ENCODE results near the gene ZMYM5. TPM values are rescaled to one million over a fixed set of nuclear protein-coding genes. Genes with fewer than 3 reads are reported as not detected.

The ZMYM5 gene
- total RNA-seq, 1 experiment from 2014 or later, result 27.9 TPM

- Histone ChIP-seq H3K4me1 (ENCODE audit: low read length) (peaks cover 11% of the 10 kb centered on the region), H3K9ac (ENCODE audit: low read length) (no peak overlapping the region), H3K4me3 (ENCODE audit: low read length) (no peak overlapping the region), H3K9me2 (replicated peaks; ENCODE audit: insufficient read depth, low read length) (no peaks in the 10 kb centered on the region), H3K4me2 (ENCODE audit: low read depth, low read length, poor library complexity, severe bottlenecking) (no peak overlapping the region), H4K20me1 (ENCODE audit: insufficient read depth, low read depth, low read length) (no peaks in the 10 kb centered on the region), H2AFZ (ENCODE audit: low read length) (no peak overlapping the region), H3K27me3 (ENCODE audit: low read length) (no peaks in the 10 kb centered on the region), H3K9me3 (ENCODE audit: low read length) (no peaks in the 10 kb centered on the region), H3K79me2 (ENCODE audit: low read length) (peaks cover 85% of the 10 kb centered on the region), H3K36me3 (ENCODE audit: insufficient read depth, low read length) (peaks cover 27% of the 10 kb centered on the region; the same call in 1 of the 2 replicates), H3K27ac (ENCODE audit: low read length) (no peak overlapping the region)
- no peak for DNase-seq
Observed at GRCh38 chr13:19845758-19846157, 17.7 kb downstream of the ZMYM5 start.

DNA sequence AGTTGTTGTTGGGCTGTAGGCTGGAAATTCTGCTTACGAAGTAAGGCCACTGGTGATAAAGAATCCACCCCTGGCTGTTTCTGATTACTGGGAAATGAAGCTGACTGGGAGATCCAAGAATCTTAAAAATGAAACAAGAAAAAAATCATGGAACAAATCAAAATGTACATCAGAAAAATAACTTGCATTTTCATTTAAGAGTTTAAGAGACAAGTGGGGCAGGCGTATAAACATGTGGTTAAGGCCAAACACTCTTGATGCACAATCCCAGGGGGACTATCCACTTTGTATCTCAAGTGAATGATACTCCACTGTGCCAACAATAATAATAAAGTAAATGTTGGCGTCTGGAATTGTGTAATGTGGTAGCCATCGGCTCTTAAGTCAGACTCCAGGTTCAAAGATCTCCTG, 24.6 kb downstream of the ZMYM5 start:
- H3K9me3 ChIP-seq (ENCODE audit: low read length), result no peaks in the 10 kb centered on the region
- no peak overlapping the region for H3K4me2 ChIP-seq (ENCODE audit: low read depth, low read length, poor library complexity, severe bottlenecking)
- H3K4me3 ChIP-seq (ENCODE audit: low read length), result no peak overlapping the region
- H3K36me3 ChIP-seq (ENCODE audit: insufficient read depth, low read length), result peaks cover 31% of the 10 kb centered on the region
- DNase-seq, result no peak
- H3K27ac ChIP-seq (ENCODE audit: low read length), result no peak overlapping the region
- H4K20me1 ChIP-seq (ENCODE audit: insufficient read depth, low read depth, low read length), result no peaks in the 10 kb centered on the region
- no peaks in the 10 kb centered on the region for H3K4me1 ChIP-seq (ENCODE audit: low read length)
- H3K79me2 ChIP-seq (ENCODE audit: low read length), result peaks cover 48% of the 10 kb centered on the region
- H3K9me2 ChIP-seq (replicated peaks; ENCODE audit: insufficient read depth, low read length), result no peaks in the 10 kb centered on the region
- no peak overlapping the region for H2AFZ ChIP-seq (ENCODE audit: low read length)
- no peaks in the 10 kb centered on the region for H3K27me3 ChIP-seq (ENCODE audit: low read length)
- no peak overlapping the region for H3K9ac ChIP-seq (ENCODE audit: low read length)

- Histone ChIP-seq H3K9me2 (replicated peaks; ENCODE audit: insufficient read depth, low read length) (no peaks in the 10 kb centered on the region), H3K9ac (ENCODE audit: low read length) (no peak overlapping the region), H3K9me3 (ENCODE audit: low read length) (no peaks in the 10 kb centered on the region), H4K20me1 (ENCODE audit: insufficient read depth, low read depth, low read length) (no peaks in the 10 kb centered on the region), H3K27ac (ENCODE audit: low read length) (no peak overlapping the region), H3K79me2 (ENCODE audit: low read length) (peaks cover 29% of the 10 kb centered on the region), H3K4me2 (ENCODE audit: low read depth, low read length, poor library complexity, severe bottlenecking) (no peak overlapping the region), H3K36me3 (ENCODE audit: insufficient read depth, low read length) (peaks cover 35% of the 10 kb centered on the region), H3K4me1 (ENCODE audit: low read length) (no peaks in the 10 kb centered on the region), H2AFZ (ENCODE audit: low read length) (no peak overlapping the region), H3K4me3 (ENCODE audit: low read length) (no peak overlapping the region), H3K27me3 (ENCODE audit: low read length) (no peaks in the 10 kb centered on the region)
- no peak for DNase-seq
Observed at GRCh38 chr13:19836472-19836871, 27.0 kb downstream of the ZMYM5 start.

DNA sequence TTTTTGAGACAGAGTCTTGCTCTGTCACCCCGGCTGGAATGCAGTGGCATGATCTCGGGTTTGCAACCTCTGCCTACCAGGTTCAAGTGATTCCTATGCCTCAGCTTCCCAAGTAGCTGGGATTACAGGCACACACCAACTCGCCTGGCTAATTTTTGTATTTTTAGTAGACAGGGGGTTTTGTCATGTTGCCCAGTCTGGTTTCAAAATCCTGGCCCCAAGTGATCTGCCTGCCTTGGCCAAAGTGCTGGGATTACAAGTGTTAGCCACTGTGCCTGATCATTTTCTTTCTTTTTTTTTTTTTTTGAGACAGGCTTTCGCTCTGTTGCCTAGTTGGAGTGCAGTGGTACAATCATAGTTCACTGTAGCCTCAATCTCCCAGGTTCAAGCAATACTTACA, 28.7 kb downstream of the ZMYM5 start:
- Histone ChIP-seq H3K9me2 (replicated peaks; ENCODE audit: insufficient read depth, low read length) (no peaks in the 10 kb centered on the region), H3K4me2 (ENCODE audit: low read depth, low read length, poor library complexity, severe bottlenecking) (no peak overlapping the region), H3K9ac (ENCODE audit: low read length) (no peak overlapping the region), H3K27me3 (ENCODE audit: low read length) (no peaks in the 10 kb centered on the region), H4K20me1 (ENCODE audit: insufficient read depth, low read depth, low read length) (no peaks in the 10 kb centered on the region), H3K27ac (ENCODE audit: low read length) (no peak overlapping the region), H2AFZ (ENCODE audit: low read length) (no peak overlapping the region), H3K36me3 (ENCODE audit: insufficient read depth, low read length) (peaks cover 29% of the 10 kb centered on the region), H3K4me3 (ENCODE audit: low read length) (no peak overlapping the region), H3K79me2 (ENCODE audit: low read length) (peaks cover 19% of the 10 kb centered on the region), H3K9me3 (ENCODE audit: low read length) (no peaks in the 10 kb centered on the region), H3K4me1 (ENCODE audit: low read length) (no peaks in the 10 kb centered on the region)
- no peak for DNase-seq

GRCh38 chr13:19822673-19823072, 40.8 kb downstream of the ZMYM5 start:
- Histone ChIP-seq H3K36me3 (ENCODE audit: insufficient read depth, low read length) (peaks cover 26% of the 10 kb centered on the region; the same call in 1 of the 2 replicates), H3K4me3 (ENCODE audit: low read length) (no peak overlapping the region), H3K9ac (ENCODE audit: low read length) (no peak overlapping the region), H2AFZ (ENCODE audit: low read length) (no peak overlapping the region), H3K79me2 (ENCODE audit: low read length) (peaks cover 37% of the 10 kb centered on the region; the same call in 1 of the 2 replicates), H4K20me1 (ENCODE audit: insufficient read depth, low read depth, low read length) (no peaks in the 10 kb centered on the region), H3K9me2 (replicated peaks; ENCODE audit: insufficient read depth, low read length) (no peaks in the 10 kb centered on the region), H3K4me2 (ENCODE audit: low read depth, low read length, poor library complexity, severe bottlenecking) (no peak overlapping the region), H3K27ac (ENCODE audit: low read length) (no peak overlapping the region), H3K27me3 (ENCODE audit: low read length) (no peaks in the 10 kb centered on the region), H3K4me1 (ENCODE audit: low read length) (no peaks in the 10 kb centered on the region), H3K9me3 (ENCODE audit: low read length) (no peaks in the 10 kb centered on the region)
- no peak for DNase-seq

DNA sequence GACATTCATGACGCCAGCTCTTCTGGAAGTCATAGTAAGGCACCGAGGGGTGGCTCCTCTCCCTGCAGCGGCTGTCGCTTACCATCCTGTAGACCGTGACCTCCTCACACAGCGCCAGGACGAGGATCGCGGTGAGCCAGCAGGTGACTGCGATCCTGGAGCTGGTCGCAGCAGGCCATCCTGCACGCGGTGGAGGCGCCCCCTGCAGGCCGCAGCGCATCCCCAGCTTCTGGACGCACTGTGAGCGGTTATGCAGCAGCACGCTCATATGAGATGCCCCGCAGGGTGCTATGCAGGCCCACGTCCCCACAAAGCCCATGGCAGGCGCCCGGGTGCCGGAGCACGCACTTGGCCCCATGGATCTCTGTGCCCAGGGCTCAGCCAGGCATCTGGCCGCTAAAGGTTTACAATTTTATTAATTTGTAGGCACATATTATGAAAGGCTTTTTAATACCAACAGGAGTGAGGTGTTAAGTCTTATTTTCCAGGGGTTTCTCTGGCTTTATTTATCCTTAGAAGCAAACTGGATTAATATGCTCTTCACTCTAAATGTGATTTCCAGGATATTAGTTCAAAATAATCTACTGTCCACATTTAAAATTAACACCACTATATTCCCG, 45.1 kb downstream of the ZMYM5 start:
- Histone ChIP-seq H3K27ac (ENCODE audit: low read length) (no peak overlapping the region), H3K9me3 (ENCODE audit: low read length) (no peaks in the 10 kb centered on the region), H3K4me1 (ENCODE audit: low read length) (no peaks in the 10 kb centered on the region), H3K27me3 (ENCODE audit: low read length) (no peaks in the 10 kb centered on the region), H3K9me2 (replicated peaks; ENCODE audit: insufficient read depth, low read length) (no peaks in the 10 kb centered on the region), H3K79me2 (ENCODE audit: low read length) (peaks cover 24% of the 10 kb centered on the region; the same call in 1 of the 2 replicates), H3K9ac (ENCODE audit: low read length) (no peak overlapping the region), H3K4me3 (ENCODE audit: low read length) (no peak overlapping the region), H4K20me1 (ENCODE audit: insufficient read depth, low read depth, low read length) (no peaks in the 10 kb centered on the region), H3K4me2 (ENCODE audit: low read depth, low read length, poor library complexity, severe bottlenecking) (no peak overlapping the region), H3K36me3 (ENCODE audit: insufficient read depth, low read length) (peaks cover 9% of the 10 kb centered on the region; the same call in 1 of the 2 replicates), H2AFZ (ENCODE audit: low read length) (no peak overlapping the region)
- peak; percentile 52 for DNase-seq

- H3K79me2 ChIP-seq (ENCODE audit: low read length), result peaks cover 19% of the 10 kb centered on the region; the same call in 1 of the 2 replicates
- H3K27ac ChIP-seq (ENCODE audit: low read length), result no peak overlapping the region
- peaks cover 9% of the 10 kb centered on the region; the same call in 1 of the 2 replicates for H3K36me3 ChIP-seq (ENCODE audit: insufficient read depth, low read length)
- no peak for DNase-seq
- no peak overlapping the region for H3K4me3 ChIP-seq (ENCODE audit: low read length)
- H3K9me3 ChIP-seq (ENCODE audit: low read length), result no peaks in the 10 kb centered on the region
- no peak overlapping the region for H3K4me2 ChIP-seq (ENCODE audit: low read depth, low read length, poor library complexity, severe bottlenecking)
- no peak overlapping the region for H2AFZ ChIP-seq (ENCODE audit: low read length)
- no peaks in the 10 kb centered on the region for H3K9me2 ChIP-seq (replicated peaks; ENCODE audit: insufficient read depth, low read length)
- H4K20me1 ChIP-seq (ENCODE audit: insufficient read depth, low read depth, low read length), result no peaks in the 10 kb centered on the region
- no peak overlapping the region for H3K9ac ChIP-seq (ENCODE audit: low read length)
- H3K27me3 ChIP-seq (ENCODE audit: low read length), result no peaks in the 10 kb centered on the region
- no peaks in the 10 kb centered on the region for H3K4me1 ChIP-seq (ENCODE audit: low read length)
Observed at GRCh38 chr13:19817510-19818158, 45.8 kb downstream of the ZMYM5 start.

DNA sequence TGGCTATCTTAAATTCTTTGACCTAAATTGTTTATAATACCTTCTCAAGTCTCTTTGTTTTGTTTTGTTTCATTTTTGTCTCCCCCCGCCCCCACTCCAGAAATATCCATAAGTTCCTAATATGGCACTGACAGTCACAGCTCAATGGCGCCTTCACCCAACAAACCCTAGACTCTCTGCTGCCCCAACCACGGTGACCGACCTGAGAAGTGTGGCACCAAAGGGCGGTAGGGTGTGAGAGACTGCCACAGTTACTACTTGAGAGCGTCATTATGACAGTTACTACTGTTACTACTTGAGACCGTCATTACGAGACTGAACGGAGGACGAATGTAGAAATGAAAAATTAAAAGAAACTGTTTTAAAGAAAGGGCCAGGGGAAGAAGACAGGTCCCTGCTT, 46.3 kb downstream of the ZMYM5 start:
- H3K4me3 ChIP-seq (ENCODE audit: low read length), result no peak overlapping the region
- no peaks in the 10 kb centered on the region for H4K20me1 ChIP-seq (ENCODE audit: insufficient read depth, low read depth, low read length)
- H3K4me2 ChIP-seq (ENCODE audit: low read depth, low read length, poor library complexity, severe bottlenecking), result no peak overlapping the region
- peaks cover 6% of the 10 kb centered on the region; the same call in 1 of the 2 replicates for H3K36me3 ChIP-seq (ENCODE audit: insufficient read depth, low read length)
- H3K79me2 ChIP-seq (ENCODE audit: low read length), result peaks cover 14% of the 10 kb centered on the region; the same call in 1 of the 2 replicates
- H2AFZ ChIP-seq (ENCODE audit: low read length), result no peak overlapping the region
- no peaks in the 10 kb centered on the region for H3K9me3 ChIP-seq (ENCODE audit: low read length)
- no peaks in the 10 kb centered on the region for H3K4me1 ChIP-seq (ENCODE audit: low read length)
- no peak overlapping the region for H3K27ac ChIP-seq (ENCODE audit: low read length)
- no peak overlapping the region for H3K9ac ChIP-seq (ENCODE audit: low read length)
- no peak for DNase-seq
- H3K27me3 ChIP-seq (ENCODE audit: low read length), result no peaks in the 10 kb centered on the region
- H3K9me2 ChIP-seq (replicated peaks; ENCODE audit: insufficient read depth, low read length), result no peaks in the 10 kb centered on the region
